GM21786 (cell line): Measurements from ENCODE around the gene ZNF581.

Experiments
- ATAC-seq: cut with Tn5 transposase; IDR thresholded peaks from one replicate; pipeline ENCODE4 v1.9.1; 2021; ENCODE audit not compliant: unreplicated experiment

ZNF581 gene

GRCh38 chr19:55647732-55648584, 4.5 kb downstream of the ZNF581 start, which contains the start of gene CCDC106:
Gene CCDC106 (plus strand): TSS chr19:55648212. CDS start chr19:55649047, 835 bp downstream.
- ATAC-seq, result peak; percentile 41

GRCh38 chr19:55648585-55649267, 5.3 kb downstream of the ZNF581 start:
- ATAC-seq, result no peak

DNA sequence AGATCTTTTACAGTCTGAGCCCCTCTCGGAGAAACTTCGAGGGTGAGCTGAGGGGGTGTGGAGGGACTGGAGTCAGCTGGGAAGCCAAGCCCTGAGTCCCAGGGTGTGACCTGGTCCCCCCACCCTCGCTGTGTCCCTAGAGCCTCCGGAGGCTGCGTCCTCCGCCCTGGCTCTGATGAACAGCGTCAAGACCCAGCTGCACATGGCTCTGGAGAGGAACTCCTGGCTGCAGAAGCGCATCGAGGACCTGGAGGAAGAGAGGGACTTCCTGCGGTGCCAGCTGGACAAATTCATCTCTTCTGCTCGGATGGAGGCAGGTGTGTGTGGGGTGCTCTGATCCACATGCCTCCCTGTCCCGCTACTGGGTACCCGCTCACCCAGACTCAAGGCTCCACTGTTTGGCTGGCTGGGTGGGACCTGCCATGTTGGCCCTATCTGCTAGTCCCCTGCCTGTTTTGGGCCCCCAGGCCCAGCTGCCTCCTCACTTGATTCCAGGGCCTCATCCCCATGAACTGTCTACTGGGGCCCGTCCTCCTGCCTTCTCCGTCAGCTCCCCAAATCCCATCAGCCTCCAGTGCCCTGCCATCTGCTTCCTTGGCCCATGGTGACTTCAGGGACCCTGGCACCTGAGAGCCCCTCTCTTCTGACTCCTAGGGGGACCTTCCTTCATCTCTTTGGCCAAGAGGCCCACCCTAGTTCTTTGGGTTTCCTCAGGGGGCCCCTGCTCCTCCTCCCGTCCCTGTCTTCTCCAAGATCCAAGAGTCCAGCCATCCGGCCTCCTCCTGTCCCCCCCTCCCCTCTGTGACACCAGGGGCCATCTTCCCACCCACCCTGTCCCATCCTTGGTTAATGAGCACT, 6.0 kb downstream of the ZNF581 start:
- ATAC-seq, result no peak

GRCh38 chr19:55650126-55650557, 6.7 kb downstream of the ZNF581 start:
- ATAC-seq, result no peak

- no peak for ATAC-seq
These were observed 7.3 kb downstream of the ZNF581 start for GRCh38 chr19:55650602-55651230.

DNA sequence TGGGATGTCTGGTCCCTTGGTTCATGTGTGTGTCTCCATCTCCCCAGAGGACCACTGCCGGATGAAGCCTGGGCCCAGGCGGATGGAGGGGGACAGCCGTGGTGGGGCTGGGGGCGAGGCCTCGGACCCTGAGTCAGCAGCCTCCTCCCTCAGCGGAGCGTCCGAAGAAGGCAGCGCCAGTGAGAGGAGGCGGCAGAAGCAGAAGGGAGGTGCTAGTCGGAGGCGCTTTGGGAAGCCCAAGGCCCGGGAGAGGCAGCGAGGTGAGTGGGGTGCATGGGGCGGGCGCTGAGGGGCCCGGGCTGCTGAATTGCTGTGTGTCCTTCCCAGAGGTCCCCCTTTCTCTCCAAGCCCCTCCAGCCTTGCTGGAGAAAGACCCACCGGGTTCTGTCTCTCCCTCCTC, 7.8 kb downstream of the ZNF581 start:
- ATAC-seq, result no peak

DNA sequence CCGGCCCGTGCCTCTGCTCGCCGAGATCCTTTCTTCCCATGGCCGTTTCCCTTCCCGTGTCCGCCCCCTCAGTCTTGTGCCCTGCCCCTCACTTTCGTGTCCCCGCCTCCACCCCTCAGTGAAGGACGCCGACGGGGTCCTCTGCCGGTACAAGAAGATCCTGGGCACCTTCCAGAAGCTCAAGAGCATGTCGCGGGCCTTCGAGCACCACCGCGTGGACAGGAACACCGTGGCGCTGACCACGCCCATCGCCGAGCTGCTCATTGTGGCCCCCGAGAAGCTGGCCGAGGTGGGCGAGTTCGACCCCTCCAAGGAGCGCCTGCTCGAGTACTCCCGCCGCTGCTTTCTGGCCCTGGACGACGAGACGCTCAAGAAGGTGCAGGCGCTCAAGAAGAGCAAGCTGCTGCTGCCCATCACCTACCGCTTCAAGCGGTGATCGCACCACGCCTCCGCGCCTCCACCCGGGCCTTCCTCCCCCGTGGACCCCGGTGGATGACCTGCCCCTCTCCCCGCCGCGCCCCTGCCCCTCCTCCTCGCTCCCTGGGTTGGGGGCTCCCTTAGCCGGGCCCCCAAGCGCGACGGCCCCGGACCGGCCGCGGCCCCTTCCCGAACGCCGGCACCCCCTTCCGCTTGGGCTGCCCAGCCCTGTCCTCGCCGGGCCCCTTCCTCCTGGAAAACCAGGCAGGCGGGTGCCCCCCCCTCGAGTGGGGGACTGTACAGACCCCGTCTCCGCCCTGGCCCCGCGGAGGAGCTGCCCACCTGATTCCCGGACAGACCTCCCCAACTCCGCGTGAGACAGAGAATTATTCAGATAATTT, 9.1 kb downstream of the ZNF581 start:
- no peak for ATAC-seq

DNA sequence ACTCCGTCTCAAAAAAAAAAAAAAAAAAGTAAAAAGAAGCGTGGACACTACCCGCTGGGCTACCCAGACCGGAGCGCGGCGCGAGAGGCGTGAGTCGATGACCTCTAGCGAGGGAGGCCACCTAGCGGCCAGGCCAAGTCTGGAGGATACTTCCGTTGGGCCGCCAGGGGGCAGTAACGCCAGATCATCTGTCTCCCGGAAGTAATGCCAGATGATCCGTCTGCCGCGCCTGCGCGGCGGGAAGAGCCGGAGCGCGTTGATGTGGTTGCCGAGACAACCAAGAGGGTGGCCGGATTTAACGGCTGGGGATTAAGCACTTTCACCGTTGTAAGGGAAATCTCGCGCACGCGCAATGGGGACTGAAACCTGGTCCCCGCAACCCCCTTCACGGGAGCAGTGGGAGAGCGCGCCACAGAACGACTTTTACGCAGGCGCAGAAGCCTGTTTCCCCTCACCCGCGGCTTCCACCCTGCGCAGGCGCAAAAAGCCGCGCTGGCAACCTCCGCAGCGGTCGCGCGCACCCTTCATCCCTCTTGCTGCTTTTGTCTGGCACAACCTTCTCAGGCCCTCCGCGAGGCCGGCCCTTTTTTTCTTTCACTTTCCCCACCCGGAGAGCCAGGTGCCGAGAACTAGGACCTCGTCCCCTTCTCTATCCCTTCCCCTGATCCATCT, 10.3 kb downstream of the ZNF581 start:
- ATAC-seq, result peak; percentile 31

DNA sequence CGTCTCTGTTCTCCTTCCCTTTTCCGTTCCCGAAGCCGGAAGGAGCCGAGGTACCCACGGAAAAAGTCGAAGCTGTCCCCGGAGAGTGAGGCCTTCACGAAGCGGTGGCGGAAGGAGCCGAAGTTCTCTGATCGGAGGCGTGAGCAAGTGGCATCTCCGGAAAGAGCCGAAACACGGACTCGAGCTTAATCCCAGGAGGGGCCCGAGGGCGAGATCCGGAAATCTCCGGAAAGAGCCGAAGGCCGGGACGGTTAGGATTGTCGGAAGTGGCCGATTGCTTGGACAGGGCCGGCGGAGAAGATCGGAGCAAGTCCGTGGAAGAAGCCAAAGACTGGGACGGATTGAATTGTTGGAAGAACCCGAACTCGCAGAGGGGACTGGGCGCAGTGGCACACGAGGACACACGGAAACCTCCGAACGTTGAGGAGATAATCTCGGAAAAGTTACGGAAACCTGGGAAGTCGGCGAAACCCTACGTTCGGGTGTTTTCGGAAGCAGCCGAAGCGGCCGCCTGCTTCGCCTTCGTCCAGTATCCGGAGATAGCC, 10.9 kb downstream of the ZNF581 start:
- peak; percentile 52 for ATAC-seq

GRCh38 chr19:55654868-55655647, 11.6 kb downstream of the ZNF581 start, which contains the start of gene U2AF2:
Gene U2AF2 (plus strand): TSS chr19:55655035. CDS start chr19:55655105, 70 bp downstream.
- ATAC-seq, result peak; percentile 32

DNA sequence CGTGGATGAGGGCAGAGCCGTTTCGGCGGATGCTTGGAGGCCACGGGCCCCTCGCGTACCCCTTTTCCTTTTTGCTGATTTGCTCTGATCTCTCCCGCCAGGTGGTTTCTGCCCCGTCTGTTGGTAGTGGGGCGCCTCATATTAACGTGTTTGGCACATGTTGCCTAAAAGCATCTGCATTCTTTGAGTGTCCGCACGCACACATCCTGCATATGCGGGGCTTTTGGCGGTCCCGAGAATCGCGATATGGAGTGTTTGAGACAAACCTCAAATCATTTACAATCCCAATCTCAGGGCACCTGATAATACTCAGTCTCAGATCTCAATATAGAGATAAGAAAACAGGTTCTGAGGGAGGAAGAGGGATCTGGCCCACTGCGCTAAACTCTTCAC, 12.2 kb downstream of the ZNF581 start:
- no peak for ATAC-seq

DNA sequence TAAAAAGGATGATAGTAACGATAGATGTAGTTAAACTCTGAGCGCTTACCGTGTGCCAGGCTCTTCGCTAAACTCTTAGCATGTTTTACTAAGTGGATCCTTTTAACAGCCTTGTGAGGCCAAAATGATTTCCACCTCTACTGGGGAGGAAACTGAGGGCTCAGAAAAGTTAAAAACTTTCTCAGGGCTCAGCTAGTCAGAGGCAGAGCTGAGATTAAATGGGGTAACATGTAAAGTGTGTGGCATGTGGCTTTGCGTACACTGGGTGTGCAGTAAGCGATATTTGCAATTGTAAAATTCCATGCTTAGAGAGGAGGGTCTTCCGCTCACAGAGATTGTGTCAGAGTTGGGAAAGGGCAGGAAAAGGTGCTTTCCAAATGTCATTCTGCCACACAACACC, 13.1 kb downstream of the ZNF581 start:
- ATAC-seq, result no peak

- no peak for ATAC-seq
These were observed 13.7 kb downstream of the ZNF581 start for GRCh38 chr19:55656988-55657747.

GRCh38 chr19:55658846-55659459, 15.5 kb downstream of the ZNF581 start:
- ATAC-seq, result no peak

GRCh38 chr19:55659822-55660221, 16.4 kb downstream of the ZNF581 start:
- no peak for ATAC-seq

DNA sequence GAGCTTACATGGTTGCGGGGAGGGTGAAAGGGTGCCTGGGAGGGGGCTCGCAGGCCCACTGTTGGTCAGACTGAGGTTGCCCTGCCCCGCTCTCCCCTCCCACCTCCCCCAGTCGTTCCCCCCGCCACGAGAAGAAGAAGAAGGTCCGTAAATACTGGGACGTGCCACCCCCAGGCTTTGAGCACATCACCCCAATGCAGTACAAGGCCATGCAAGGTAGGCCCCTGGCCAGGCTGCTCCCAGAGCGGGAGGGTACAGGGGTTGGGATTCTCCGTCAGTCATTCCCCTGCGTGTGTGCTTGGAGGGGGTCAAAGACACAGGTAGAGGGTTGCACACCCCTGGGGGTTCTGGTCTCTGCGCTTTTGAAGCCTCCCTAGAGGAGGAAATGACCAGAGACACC, 17.0 kb downstream of the ZNF581 start:
- ATAC-seq, result no peak

DNA sequence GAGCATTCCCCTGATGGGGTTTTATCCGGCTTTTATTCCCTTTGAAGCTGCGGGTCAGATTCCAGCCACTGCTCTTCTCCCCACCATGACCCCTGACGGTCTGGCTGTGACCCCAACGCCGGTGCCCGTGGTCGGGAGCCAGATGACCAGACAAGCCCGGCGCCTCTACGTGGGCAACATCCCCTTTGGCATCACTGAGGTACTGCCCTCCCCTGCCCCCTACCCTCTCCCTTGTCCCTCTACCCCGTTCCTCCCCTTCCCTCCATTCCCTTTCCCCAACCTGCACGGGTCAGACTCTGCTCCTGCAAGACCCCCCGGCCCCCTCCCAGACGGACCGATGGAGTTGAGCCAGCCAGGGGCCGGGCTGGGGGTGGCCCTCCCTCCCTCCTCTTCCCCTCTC, 17.5 kb downstream of the ZNF581 start:
- no peak for ATAC-seq
